Pancreas (tissue), 10 donors: ENCODE measurements around the gene CDT1. TPM values are rescaled to one million over a fixed set of nuclear protein-coding genes. Genes with fewer than 3 reads are reported as not detected.

ENCODE experiments used
- ATAC-seq, 4 donors: fragments of 200-7000 bp; cut with Tn5 transposase; one replicate each; pipeline versions ENCODE4 v1.8.0 to v1.9.1; 2020; ENCODE audit warnings: mild to moderate bottlenecking in 4 of 4, moderate library complexity in 4 of 4
- DNase-seq, 6 donors: peaks; one replicate each; pipeline ENCODE4 v3.0.0-alpha.2; 2020
- FAIRE-seq: peaks from 2 replicates; lab custom pipeline; 2012; peaks lifted over from hg19 to GRCh38; lab: Jason Lieb, UNC
- H3K27ac ChIP-seq, 4 donors: fragments of 200-600 bp; sonication (generic); 1 replicate in 3 of 4; 2 replicates in 1 of 4; pipeline versions ENCODE4 v1.5.0 to v1.8.0; 2020
- H3K27me3 ChIP-seq, 4 donors: fragments of 200-600 bp; one replicate each; pipeline ENCODE4 v1.8.0; 2021
- H3K36me3 ChIP-seq, 3 donors: fragments of 200-600 bp; sonication (generic) in 1 of 3; one replicate each; pipeline versions ENCODE4 v1.5.0 to v1.8.0; 2020 to 2021
- H3K4me1 ChIP-seq, 3 donors: fragments of 200-600 bp; one replicate each; pipeline ENCODE4 v1.8.0; 2021
- H3K4me3 ChIP-seq, 4 donors: fragments of 200-600 bp; sonication (generic) in 2 of 4; one replicate each; pipeline versions ENCODE4 v1.5.0 to v1.8.0; 2020 to 2021
- H3K9me3 ChIP-seq, 4 donors: fragments of 200-600 bp; one replicate each; pipeline ENCODE4 v1.8.0; 2021
- CTCF ChIP-seq, 4 donors: fragments of 200-600 bp; sonication (generic) in 3 of 4; IDR thresholded peaks; one replicate each; pipeline versions ENCODE4 v1.5.0 to v1.8.0; 2021; ENCODE audit warnings: antibody characterized with exemption in 4 of 4
- WGBS, 2 donors: extraction: QIAGEN DNeasy Blood & Tissue Kit; methylation state at CpG; one replicate each; pipeline ENCODE4 v1.1.7; 2013; 5-methylcytosine and 5-hydroxymethylcytosine counted together
- intact Hi-C, 3 donors: fragments of 100-400 bp; cut with DNase I; formaldehyde crosslinking; loops; one replicate each; pipeline versions ENCODE4 v1.11.1 to v1.14.2; 2022
- polyA plus RNA-seq, 2 donors: library from polyadenylated mRNA; stranded (reverse); fragments of 200-250 nt; gene quantifications; one replicate each; pipeline ENCODE4 v1.2.3, GENCODE V29; 2013
- total RNA-seq, 6 donors: library from RNA; stranded (reverse); fragmentation: NEBNext Ultra II Directional in 4 of 6; extraction: Animal tissue kit (Norgen Biotek cat#: 25700) in 4 of 6; gene quantifications; one replicate each; pipeline versions ENCODE4 v1.2.1 to v1.2.4, GENCODE V29; 2021 to 2023
- donor health status: healthy with polysubstance abuse.
- donor health status: DM: no; HTN: no; CAD: no; lungs with moderate emphysema.
- donor health status: DM: no; HTN: no; CAD: no.
- donor health status: control.
- donor health status: control.
- donor health status: Bipolar disorder and iron deficiency.
- donor health status: DM: yes; HTN: yes; CAD: no.
- donor health status: DM: no; HTN: no; CAD: no.
- donor health status: DM: no; HTN: no; CAD: no.
- donor health status: DM: yes; HTN: yes; CAD: no.

The CDT1 gene
- total and polyA plus RNA-seq, 8 donors: 0.12 to 1.8 (median 0.78) TPM

- Histone ChIP-seq H3K4me1 (no peaks in the 10 kb centered on the region), H3K9me3 (no peaks in the 10 kb centered on the region), H3K36me3 (no peaks in the 10 kb centered on the region), H3K27ac (no peak overlapping the region), H3K27me3 (no peaks in the 10 kb centered on the region), H3K4me3 (no peak overlapping the region)
- DNase-seq (peak in 1 of 6 donors; percentile 47), FAIRE-seq (no peak), ATAC-seq (no peak)
- TF ChIP-seq CTCF (IDR thresholded peaks at IDR 0.05): no peak
- WGBS, 2 donors: 94 to 95% methylated on average over 25 of the region's 25 CpGs
- intact Hi-C loops: no loop called here
Observed at GRCh38 chr16:88842806-88843205, 39.2 kb downstream of the CDT1 start.

GRCh38 chr16:88843256-88843655, 39.7 kb downstream of the CDT1 start:
- Histone ChIP-seq H3K27ac (no peak overlapping the region), H3K27me3 (no peaks in the 10 kb centered on the region), H3K4me1 (no peaks in the 10 kb centered on the region), H3K4me3 (no peak overlapping the region), H3K36me3 (no peaks in the 10 kb centered on the region), H3K9me3 (no peaks in the 10 kb centered on the region)
- intact Hi-C loops: no loop called here
- FAIRE-seq (no peak), ATAC-seq (no peak), DNase-seq (peak in 1 of 6 donors; percentile 44)
- WGBS, 2 donors: 93% methylated on average over 20 of the region's 20 CpGs
- no peak for TF ChIP-seq CTCF (IDR thresholded peaks at IDR 0.05)

- H3K9me3 ChIP-seq: no peaks in the 10 kb centered on the region
- no peaks in the 10 kb centered on the region for H3K36me3 ChIP-seq
- 78 to 80% methylated on average over 11 of the region's 11 CpGs for WGBS, 2 donors
- TF ChIP-seq CTCF (IDR thresholded peaks at IDR 0.05): no peak
- FAIRE-seq (no peak), ATAC-seq (no peak), DNase-seq (no peak)
- H3K4me1 ChIP-seq: no peaks in the 10 kb centered on the region
- H3K27me3 ChIP-seq: no peaks in the 10 kb centered on the region
- intact Hi-C loops: no loop called here
- no peak overlapping the region for H3K27ac ChIP-seq
- no peak overlapping the region for H3K4me3 ChIP-seq
Observed at GRCh38 chr16:88844419-88845036, 40.9 kb downstream of the CDT1 start.

GRCh38 chr16:88846088-88846487, 42.5 kb downstream of the CDT1 start:
- DNase-seq: peak in 1 of 6 donors; percentile 38
- FAIRE-seq: no peak
- Histone ChIP-seq H3K27ac (no peak overlapping the region), H3K27me3 (no peaks in the 10 kb centered on the region), H3K36me3 (no peaks in the 10 kb centered on the region), H3K4me1 (no peaks in the 10 kb centered on the region), H3K4me3 (no peak overlapping the region), H3K9me3 (no peaks in the 10 kb centered on the region)
- 96 to 97% methylated on average over 9 of the region's 9 CpGs for WGBS, 2 donors
- TF ChIP-seq CTCF (IDR thresholded peaks at IDR 0.05): no peak
- no peak for ATAC-seq
- intact Hi-C loops: no loop called here

- FAIRE-seq (no peak), ATAC-seq (no peak), DNase-seq (no peak)
- 92 to 94% methylated on average over 18 of the region's 18 CpGs for WGBS, 2 donors
- Histone ChIP-seq H3K9me3 (no peaks in the 10 kb centered on the region), H3K27me3 (no peaks in the 10 kb centered on the region), H3K27ac (no peak overlapping the region), H3K36me3 (no peaks in the 10 kb centered on the region), H3K4me1 (no peaks in the 10 kb centered on the region), H3K4me3 (no peak overlapping the region)
- no peak for TF ChIP-seq CTCF (IDR thresholded peaks at IDR 0.05)
- intact Hi-C loops: no loop called here
Observed at GRCh38 chr16:88847654-88848053, 44.1 kb downstream of the CDT1 start.
